Superior temporal gyrus (tissue), 1 donor: ENCODE results near the gene ATP5F1A.
"Not testable (repeated sequence)": the region's sequence is repeated elsewhere in the genome, so short reads cannot be mapped to it uniquely, and the experiment has no call there.

ENCODE experiments used
- DNase-seq: peaks from one replicate; pipeline ENCODE4 v3.0.0-alpha.2; 2016; ENCODE audit errors: extremely low spot score

ATP5F1A gene

DNA sequence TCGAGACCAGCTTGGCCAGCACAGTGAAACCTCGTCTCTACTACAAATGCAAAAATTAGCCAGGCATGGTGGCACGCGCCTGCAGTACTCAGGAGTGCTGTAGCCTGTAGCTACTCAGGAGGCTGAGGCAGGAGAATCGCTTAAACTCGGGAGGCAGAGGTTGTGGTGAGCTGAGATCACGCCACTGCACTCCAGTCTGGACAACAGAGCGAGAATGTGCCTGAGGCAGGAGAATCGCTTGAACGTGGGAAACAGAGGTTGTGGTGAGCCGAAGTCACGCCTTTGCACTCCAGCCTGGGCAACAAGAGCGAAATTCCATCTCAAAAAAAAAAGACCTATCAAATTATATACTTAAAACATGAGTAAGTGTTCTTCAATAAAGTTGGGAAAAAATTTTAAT is 50.7 kb downstream of the ATP5F1A start:
- DNase-seq: not testable (repeated sequence)

DNA sequence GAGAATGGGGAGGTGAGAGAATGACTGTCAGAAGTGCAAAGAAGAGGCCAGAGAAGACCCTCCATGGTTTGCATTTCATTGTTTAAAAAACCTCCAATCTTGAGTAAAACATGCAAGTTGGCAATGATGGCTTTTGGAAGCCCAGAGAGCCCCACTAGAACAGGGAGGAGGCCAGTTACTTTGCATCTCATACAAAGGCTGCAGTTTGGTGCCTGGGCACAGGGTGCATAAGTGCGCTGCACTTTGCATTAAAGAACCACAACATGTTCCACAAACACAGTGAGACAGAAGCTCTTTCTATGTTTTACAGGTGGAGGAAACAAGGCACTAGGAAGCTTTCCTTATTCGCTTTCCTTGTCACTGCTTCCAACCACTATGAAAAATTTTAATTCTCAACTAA is 51.4 kb downstream of the ATP5F1A start:
- no peak for DNase-seq

DNA sequence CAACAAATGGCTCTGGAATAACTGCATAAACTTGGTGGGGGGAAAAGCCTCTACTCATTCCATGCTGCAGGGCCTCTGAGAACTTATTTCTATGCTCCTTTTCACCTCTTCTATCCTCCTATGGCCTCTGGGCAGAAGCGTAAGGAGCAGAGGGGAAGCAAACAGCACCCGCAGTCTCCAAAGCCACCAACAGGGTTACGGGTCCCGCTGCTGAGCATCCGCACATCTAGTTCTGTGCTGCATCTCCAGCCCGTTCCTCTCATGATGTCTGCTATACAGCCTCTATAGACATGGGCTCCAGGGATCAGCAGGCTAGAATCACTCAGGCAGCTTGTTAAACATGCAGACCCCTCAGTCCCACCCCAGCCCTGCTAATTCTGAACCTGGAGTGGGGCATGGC is 52.0 kb downstream of the ATP5F1A start:
- no peak for DNase-seq

DNA sequence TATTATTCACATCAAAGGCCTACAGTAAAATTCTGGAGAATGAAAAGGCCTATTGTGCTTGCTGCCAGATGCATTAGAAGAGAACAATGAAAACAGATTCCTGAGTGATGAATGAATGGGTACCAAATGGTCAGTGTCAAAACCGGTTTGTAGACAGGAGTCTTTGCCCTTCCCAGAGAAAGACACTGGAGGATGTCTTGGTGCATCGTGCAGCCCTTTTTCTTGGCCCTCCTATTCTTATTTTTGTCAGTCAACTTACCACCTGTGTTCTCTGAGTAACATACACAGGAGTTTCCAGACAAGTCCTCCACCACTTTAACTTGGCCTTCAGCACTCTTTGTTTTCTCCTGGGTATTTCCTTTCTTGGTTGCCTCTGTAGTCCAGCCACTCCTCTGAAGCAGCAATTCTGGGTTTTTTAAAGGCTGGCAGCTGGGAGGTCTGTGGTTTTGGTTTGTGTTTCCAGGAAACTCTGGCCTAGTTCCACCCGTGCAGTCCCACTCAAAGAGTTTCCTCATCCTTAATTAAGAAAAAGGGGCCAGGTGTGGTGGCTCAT is 55.4 kb downstream of the ATP5F1A start:
- no peak for DNase-seq

DNA sequence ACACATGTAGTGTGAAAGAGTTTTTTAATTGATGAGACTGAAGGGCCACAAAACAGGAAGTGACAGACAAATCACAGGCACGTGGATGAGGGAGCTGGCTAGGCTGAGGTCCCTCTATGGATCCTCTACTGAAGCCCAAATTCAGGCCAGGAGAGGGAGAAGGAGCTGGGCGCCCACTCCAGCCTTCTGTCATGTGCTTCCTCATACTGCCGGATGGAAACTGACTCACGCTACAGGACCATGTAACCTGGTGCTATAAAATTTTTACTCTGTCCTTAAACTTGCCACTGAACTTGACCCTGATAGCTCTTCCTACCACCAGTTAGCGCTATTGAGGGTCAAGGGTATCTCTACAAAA is 57.4 kb downstream of the ATP5F1A start:
- no peak for DNase-seq

DNA sequence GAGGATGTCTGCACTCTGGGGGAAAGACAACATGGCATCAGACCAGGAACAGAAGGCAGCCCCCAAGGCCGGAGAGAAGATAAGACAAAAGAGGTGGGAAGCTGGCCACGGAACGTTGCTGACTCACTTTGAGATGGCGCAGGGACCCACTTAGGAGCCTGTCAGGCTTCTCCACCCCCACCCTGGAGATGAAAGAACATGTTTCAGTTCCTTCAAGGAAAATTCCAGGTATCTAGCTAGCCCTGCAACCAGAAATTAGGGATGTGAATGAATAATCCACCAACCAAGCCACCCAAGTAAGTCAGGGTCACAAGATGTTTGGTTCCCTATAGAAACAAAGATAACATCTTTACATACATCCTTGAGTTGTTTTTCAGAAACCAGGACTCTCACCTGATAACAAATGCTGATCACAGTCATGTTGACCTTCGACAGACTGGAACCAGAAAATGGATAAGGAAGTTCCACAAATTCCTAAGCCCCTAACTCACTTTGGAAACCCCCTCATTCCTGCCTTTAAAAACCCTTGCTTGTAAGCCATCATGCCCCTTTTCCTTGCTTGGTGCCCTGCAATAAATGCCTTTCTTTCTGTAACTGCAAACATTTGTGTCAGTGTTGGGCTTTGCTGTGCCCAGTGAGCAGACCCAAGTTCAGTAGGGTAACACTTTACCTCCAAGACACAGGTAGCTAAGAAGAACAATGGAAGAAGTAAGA is 57.9 kb downstream of the ATP5F1A start:
- no peak for DNase-seq

DNA sequence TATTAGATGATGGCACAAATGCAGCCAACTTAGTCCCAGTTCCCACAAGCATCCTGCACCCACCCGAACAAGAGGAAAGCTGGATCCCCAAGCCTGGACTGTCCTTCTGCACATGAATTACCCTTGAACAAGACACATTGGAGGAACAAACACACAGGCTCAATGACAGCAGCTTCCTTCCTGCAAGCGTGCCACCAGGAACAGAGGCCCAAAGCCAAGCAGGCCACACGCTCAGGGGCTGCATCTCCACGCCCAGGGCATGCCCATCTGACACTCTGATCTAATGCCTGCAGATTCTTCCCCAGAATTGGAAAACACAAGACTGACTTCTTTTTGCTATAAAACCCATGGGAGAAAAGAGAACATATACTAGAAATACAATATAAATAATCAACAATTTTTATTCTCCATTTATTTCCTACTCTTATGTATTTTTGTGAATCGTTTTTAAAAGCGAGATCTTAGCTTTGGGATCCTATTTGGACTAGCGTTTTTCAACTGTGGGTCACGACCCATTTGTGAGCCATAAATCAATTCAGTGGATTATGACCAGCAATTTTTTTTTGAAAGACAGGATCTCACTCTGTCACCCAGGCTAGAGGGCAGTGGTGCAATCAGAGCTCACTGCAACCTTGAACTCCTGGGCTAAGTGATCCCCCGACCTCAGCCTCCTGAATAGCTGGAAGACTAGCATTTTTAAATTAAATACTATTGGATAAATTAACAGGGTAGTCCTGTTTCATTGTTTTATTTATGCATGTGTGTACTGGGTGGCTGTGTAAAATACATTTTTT is 60.4 kb downstream of the ATP5F1A start:
- no peak for DNase-seq

DNA sequence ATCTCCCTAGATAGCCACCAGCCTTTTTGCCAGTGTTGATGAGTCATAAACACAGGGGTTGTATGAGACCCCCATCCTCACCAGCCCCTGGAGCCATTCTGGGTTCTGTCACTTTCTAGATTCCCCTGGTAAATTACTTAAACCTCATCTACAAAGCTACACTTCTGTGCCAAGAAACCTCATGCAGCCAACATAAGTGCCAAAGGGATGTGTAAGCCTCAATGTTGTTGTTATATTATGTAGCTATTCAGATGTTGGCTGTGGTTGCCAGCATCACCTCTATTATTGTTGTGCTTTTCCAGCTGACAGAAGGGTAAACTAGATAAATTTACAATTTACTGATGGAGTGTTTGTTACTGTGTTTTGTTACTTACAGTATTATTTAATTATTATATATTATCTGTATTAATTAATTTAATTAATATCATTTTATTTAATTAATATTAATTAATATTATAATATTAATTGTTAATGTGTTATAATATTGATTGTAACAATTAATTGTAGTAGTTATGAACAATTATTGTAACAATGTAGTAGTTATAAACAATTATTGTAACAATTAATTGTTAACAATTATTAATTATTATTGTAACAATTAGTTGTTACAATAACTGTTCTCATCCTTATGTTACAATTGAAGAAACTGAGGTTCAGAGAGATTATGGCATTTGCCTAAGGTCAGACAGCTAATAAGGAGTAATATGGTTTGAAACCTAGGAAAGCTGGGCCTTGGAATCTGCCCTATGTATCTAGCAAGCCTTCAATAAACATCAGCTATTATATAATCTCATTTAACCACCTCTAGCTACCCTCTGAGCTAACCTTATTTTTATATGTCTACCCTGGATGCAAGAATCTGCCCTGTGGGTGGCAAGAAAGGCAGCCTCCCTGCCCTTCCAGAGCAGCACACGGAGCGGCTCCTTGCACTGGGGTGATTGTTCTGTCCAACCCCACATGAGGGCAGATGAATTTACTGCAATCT is 62.1 kb downstream of the ATP5F1A start:
- DNase-seq: no peak

DNA sequence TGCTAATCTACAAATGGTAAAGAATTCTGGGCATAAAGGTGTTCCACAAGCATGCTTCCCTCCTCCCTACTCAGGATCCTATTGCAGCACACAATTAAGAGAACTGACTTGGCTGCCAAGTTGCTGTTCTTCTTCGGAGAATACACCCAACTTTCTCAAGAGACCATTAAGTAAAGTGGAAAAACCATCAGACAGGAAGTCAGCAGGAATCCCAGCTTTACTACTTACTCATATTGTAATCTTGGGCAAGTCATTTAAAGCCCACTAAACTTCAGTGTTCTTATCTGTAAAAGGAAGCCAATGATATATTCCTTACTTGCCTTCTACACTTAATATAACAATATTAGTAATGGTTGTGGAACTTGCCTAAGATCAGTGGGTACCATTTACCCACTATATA is 63.9 kb downstream of the ATP5F1A start:
- DNase-seq: no peak

DNA sequence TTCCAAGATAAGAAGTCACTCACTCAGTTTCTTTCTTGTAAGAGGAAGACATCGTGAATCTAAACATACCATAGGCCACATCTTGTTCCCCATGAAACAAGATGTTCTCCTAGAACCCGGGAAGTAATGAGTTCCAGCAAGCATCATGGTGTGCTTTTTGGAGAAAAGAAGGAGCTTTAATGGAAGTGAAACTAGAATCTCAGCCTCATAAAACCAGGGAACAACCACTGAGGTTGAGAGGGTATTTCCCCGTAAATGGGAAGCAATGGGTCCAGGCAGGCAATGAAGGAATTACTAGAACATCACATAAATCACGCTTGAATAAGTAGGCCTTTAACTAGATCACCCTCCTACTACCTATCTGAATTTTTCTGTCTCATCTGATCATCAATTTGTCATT is 66.4 kb downstream of the ATP5F1A start:
- DNase-seq: no peak
